Loucy (cell line): ENCODE data around the gene TRABD2B.

ENCODE experiments used
- H2AFZ ChIP-seq: fragments of 200-600 bp; sonication (generic); 2 replicates; pipeline ENCODE4 v1.6.0; 2016; ENCODE audit warnings: antibody characterized with exemption, mild to moderate bottlenecking, low read length, moderate library complexity
- H3F3A ChIP-seq: fragments of 200-600 bp; 2 replicates; pipeline ENCODE4 v1.6.0; 2016; ENCODE audit warnings: antibody characterized with exemption, low read depth, mild to moderate bottlenecking
- H3K27me3 ChIP-seq: fragments of 200-600 bp; sonication (generic); 2 replicates; pipeline ENCODE4 v1.6.1; 2014; ENCODE audit warnings: low read length, mild to moderate bottlenecking; ENCODE audit not compliant: insufficient read depth, poor library complexity, severe bottlenecking
- H3K36me3 ChIP-seq: fragments of 200-600 bp; sonication (generic); 2 replicates; pipeline ENCODE4 v1.6.1; 2016; ENCODE audit warnings: low read length; ENCODE audit not compliant: insufficient read depth
- H3K4me1 ChIP-seq: fragments of 200-600 bp; sonication (generic); 2 replicates; pipeline ENCODE4 v1.5.1; 2014; ENCODE audit warnings: low read length, mild to moderate bottlenecking; ENCODE audit not compliant: insufficient read depth, poor library complexity, severe bottlenecking
- H3K4me2 ChIP-seq: fragments of 200-600 bp; sonication (generic); 2 replicates; pipeline ENCODE4 v1.6.0; 2014; ENCODE audit warnings: antibody characterized with exemption, low read length, low read depth, mild to moderate bottlenecking; ENCODE audit not compliant: poor library complexity, severe bottlenecking
- H3K4me3 ChIP-seq: fragments of 200-600 bp; sonication (generic); 2 replicates; pipeline ENCODE4 v1.5.1; 2014; ENCODE audit warnings: low read length, mild to moderate bottlenecking, mixed read lengths; ENCODE audit not compliant: poor library complexity, severe bottlenecking
- H3K79me2 ChIP-seq: fragments of 200-600 bp; sonication (generic); 2 replicates; pipeline ENCODE4 v1.6.1; 2014; ENCODE audit warnings: low read length; ENCODE audit not compliant: insufficient read depth
- H3K9ac ChIP-seq: fragments of 200-600 bp; sonication (generic); 2 replicates; pipeline ENCODE4 v1.6.0; 2014; ENCODE audit warnings: mild to moderate bottlenecking, low read depth, low read length, moderate library complexity; ENCODE audit not compliant: poor library complexity, severe bottlenecking
- H3K9me2 ChIP-seq: fragments of 200-600 bp; sonication (generic); replicated peaks from 2 replicates; pipeline ENCODE4 v1.6.1; 2016; ENCODE audit warnings: low read depth, low read length, mixed read lengths
- H3K9me3 ChIP-seq: fragments of 200-600 bp; sonication (generic); 2 replicates; pipeline ENCODE4 v1.6.1; 2014; ENCODE audit warnings: mild to moderate bottlenecking, antibody characterized with exemption, low read length, low read depth; ENCODE audit not compliant: insufficient read depth
- H4K20me1 ChIP-seq: fragments of 200-600 bp; sonication (generic); 2 replicates; pipeline ENCODE4 v1.6.0; 2014; ENCODE audit warnings: antibody characterized with exemption, low read length, mild to moderate bottlenecking; ENCODE audit not compliant: insufficient read depth, poor library complexity, severe bottlenecking
- CTCF ChIP-seq: fragments of 200-600 bp; sonication (generic); conservative IDR thresholded peaks from 2 replicates; pipeline ENCODE4 v1.5.1; 2014; ENCODE audit warnings: mild to moderate bottlenecking, antibody characterized with exemption, low read length
- EZH2phosphoT487 ChIP-seq: fragments of 200-600 bp; IDR thresholded peaks from 2 replicates; pipeline ENCODE4 v1.6.1; 2018; ENCODE audit warnings: antibody characterized with exemption, mild to moderate bottlenecking, moderate library complexity, borderline replicate concordance

Gene TRABD2B

GRCh38 chr1:47969478-47969877 lies 27.7 kb downstream of the TRABD2B start:
- no peaks in the 10 kb centered on the region for H3K9me3 ChIP-seq
- H3K9ac ChIP-seq = no peak overlapping the region
- H3F3A ChIP-seq = no peaks in the 10 kb centered on the region
- no peak overlapping the region for H3K4me3 ChIP-seq
- no peaks in the 10 kb centered on the region for H3K9me2 ChIP-seq
- H3K36me3 ChIP-seq = no peaks in the 10 kb centered on the region
- H2AFZ ChIP-seq = no peak overlapping the region
- H3K4me1 ChIP-seq = no peaks in the 10 kb centered on the region
- H3K4me2 ChIP-seq = no peak overlapping the region
- H3K27me3 ChIP-seq = no peaks in the 10 kb centered on the region
- no peaks in the 10 kb centered on the region for H3K79me2 ChIP-seq
- no peak for TF ChIP-seq CTCF
- no peaks in the 10 kb centered on the region for H4K20me1 ChIP-seq

GRCh38 chr1:47968556-47968888 lies 28.7 kb downstream of the TRABD2B start:
- H3K9me3 ChIP-seq = no peaks in the 10 kb centered on the region
- no peaks in the 10 kb centered on the region for H3K36me3 ChIP-seq
- no peaks in the 10 kb centered on the region for H3K4me1 ChIP-seq
- H3F3A ChIP-seq = no peaks in the 10 kb centered on the region
- no peak overlapping the region for H3K4me3 ChIP-seq
- no peaks in the 10 kb centered on the region for H4K20me1 ChIP-seq
- H3K4me2 ChIP-seq = no peak overlapping the region
- H3K79me2 ChIP-seq = no peaks in the 10 kb centered on the region
- H3K9me2 ChIP-seq = no peaks in the 10 kb centered on the region
- no peaks in the 10 kb centered on the region for H3K27me3 ChIP-seq
- H2AFZ ChIP-seq = no peak overlapping the region
- TF ChIP-seq CTCF (no peak), EZH2phosphoT487 (no peak)
- H3K9ac ChIP-seq = no peak overlapping the region

- H3K9me3 ChIP-seq = no peaks in the 10 kb centered on the region
- H3K4me2 ChIP-seq = no peak overlapping the region
- no peaks in the 10 kb centered on the region for H3K79me2 ChIP-seq
- TF ChIP-seq EZH2phosphoT487 (no peak), CTCF (no peak)
- H3K4me1 ChIP-seq = no peaks in the 10 kb centered on the region
- H3K4me3 ChIP-seq = no peak overlapping the region
- H3K9ac ChIP-seq = no peak overlapping the region
- no peak overlapping the region for H2AFZ ChIP-seq
- no peaks in the 10 kb centered on the region for H3F3A ChIP-seq
- H3K9me2 ChIP-seq = no peaks in the 10 kb centered on the region
- H3K36me3 ChIP-seq = no peaks in the 10 kb centered on the region
- H4K20me1 ChIP-seq = no peaks in the 10 kb centered on the region
- no peaks in the 10 kb centered on the region for H3K27me3 ChIP-seq
Measured at GRCh38 chr1:47967864-47968555, 29.2 kb downstream of the TRABD2B start.
